Measurements from ENCODE around the gene DIPK1A.

- TF ChIP-seq TAF1 (IDR thresholded peaks at IDR 0.05; ENCODE audit: low read depth, low read length) (no peak), POLR2A (IDR thresholded peaks at IDR 0.05; ENCODE audit: low read depth, low read length) (no peak), POLR2AphosphoS5 (IDR thresholded peaks at IDR 0.05; ENCODE audit: low read depth, low read length) (no peak), SPI1 (IDR thresholded peaks at IDR 0.05; ENCODE audit: low read depth, low read length) (no peak), POU2F2 (IDR thresholded peaks at IDR 0.05; ENCODE audit: low read depth, low read length) (no peak)
Observed at GRCh38 chr1:92858564-92859399, 102.5 kb downstream of the DIPK1A start.
